ENCODE measurements around the gene XYLT1. TPM values are rescaled to one million over a fixed set of nuclear protein-coding genes. Genes with fewer than 3 reads are reported as not detected.

XYLT1 gene
- total RNA-seq, 1 experiment from 2014 or later = 25.0 TPM

DNA sequence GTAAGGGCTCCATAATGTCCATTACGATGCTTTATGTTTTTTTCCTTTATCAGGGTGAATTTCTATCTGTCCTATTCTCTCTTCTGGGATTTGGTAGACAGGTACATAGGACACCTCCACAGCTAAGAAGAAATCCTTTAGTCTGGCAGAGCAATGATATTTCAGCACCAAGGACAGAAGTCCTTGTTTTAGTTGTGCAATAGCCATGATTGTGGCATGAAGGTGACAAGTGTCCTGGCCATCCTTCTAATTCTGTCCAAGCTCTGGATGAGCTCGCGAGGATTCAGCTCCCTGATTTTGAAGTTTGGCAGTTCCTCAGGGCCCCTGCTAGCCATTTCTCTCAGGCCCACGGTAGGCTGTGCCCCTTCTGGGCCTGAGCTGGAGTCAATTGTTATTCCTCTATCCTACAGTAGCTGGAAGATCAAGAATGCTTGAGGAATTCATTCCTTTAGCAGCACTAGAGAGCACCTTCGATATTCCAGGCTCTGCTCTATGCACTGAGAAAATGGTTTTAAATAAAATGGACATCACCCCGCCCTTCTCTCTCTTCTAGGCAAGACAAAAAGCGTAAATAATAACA, 320.8 kb downstream of the XYLT1 start:
- Mint-ChIP-seq H3K4me3 (no peak overlapping the region), H3K4me1 (no peaks in the 10 kb centered on the region), H3K36me3 (no peaks in the 10 kb centered on the region), H3K27me3 (ENCODE audit: low read depth) (no peaks in the 10 kb centered on the region), H3K27ac (no peak overlapping the region), H3K9me3 (no peaks in the 10 kb centered on the region)
- POLR2A ChIA-PET = interaction anchor here (1.0 to 1.7 kb wide), 2 partner anchors 10 to 425 kb away, joined by 3 to 5 read pairs; no protein-coding TSS in a partner anchor
- CTCF ChIA-PET = interaction anchor here (0.6 to 2.4 kb wide), 3 partner anchors 9 to 591 kb away, joined by 4 to 8 read pairs (median 7); no protein-coding TSS in a partner anchor
- ATAC-seq (no peak), DNase-seq (ENCODE audit: low spot score) (no peak)
- no peak for TF ChIP-seq ATF2 (CRISPR knock-in tag; IDR thresholded peaks at IDR 0.05; ENCODE audit: borderline replicate concordance, low read depth)
- TF ChIP-seq SMAD4 (CRISPR knock-in tag; IDR thresholded peaks at IDR 0.05) = no peak
- TF ChIP-seq NFE2L1 (CRISPR knock-in tag; IDR thresholded peaks at IDR 0.05) = no peak
- TF ChIP-seq ZNF263 (CRISPR knock-in tag; IDR thresholded peaks at IDR 0.05; ENCODE audit: low read depth) = no peak
- no peak for TF ChIP-seq RELA (CRISPR knock-in tag; IDR thresholded peaks at IDR 0.05; ENCODE audit: borderline replicate concordance)
- TF ChIP-seq MAX (CRISPR knock-in tag; IDR thresholded peaks at IDR 0.05) = no peak
- no peak for TF ChIP-seq NR1H2 (CRISPR knock-in tag; IDR thresholded peaks at IDR 0.05)
- TF ChIP-seq KAT7 (CRISPR knock-in tag; IDR thresholded peaks at IDR 0.05; ENCODE audit: borderline replicate concordance) = no peak
- no peak for TF ChIP-seq ZNF416 (CRISPR knock-in tag; IDR thresholded peaks at IDR 0.05)
- no peak for TF ChIP-seq ARID4B (CRISPR knock-in tag; IDR thresholded peaks at IDR 0.05; ENCODE audit: borderline replicate concordance)
- TF ChIP-seq ATF1 (CRISPR knock-in tag; IDR thresholded peaks at IDR 0.05) = no peak
- TF ChIP-seq CBFB (CRISPR knock-in tag; IDR thresholded peaks at IDR 0.05; ENCODE audit: low read depth) = no peak
- TF ChIP-seq CDX4 (CRISPR knock-in tag; IDR thresholded peaks at IDR 0.05; ENCODE audit: borderline replicate concordance) = no peak
- TF ChIP-seq, protein P1, sequence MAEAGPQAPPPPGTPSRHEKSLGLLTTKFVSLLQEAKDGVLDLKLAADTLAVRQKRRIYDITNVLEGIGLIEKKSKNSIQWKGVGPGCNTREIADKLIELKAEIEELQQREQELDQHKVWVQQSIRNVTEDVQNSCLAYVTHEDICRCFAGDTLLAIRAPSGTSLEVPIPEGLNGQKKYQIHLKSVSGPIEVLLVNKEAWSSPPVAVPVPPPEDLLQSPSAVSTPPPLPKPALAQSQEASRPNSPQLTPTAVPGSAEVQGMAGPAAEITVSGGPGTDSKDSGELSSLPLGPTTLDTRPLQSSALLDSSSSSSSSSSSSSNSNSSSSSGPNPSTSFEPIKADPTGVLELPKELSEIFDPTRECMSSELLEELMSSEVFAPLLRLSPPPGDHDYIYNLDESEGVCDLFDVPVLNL (CRISPR knock-in tag; IDR thresholded peaks at IDR 0.05; ENCODE audit: borderline replicate concordance, low read depth) = no peak
- TF ChIP-seq ERG (CRISPR knock-in tag; IDR thresholded peaks at IDR 0.05) = no peak

DNA sequence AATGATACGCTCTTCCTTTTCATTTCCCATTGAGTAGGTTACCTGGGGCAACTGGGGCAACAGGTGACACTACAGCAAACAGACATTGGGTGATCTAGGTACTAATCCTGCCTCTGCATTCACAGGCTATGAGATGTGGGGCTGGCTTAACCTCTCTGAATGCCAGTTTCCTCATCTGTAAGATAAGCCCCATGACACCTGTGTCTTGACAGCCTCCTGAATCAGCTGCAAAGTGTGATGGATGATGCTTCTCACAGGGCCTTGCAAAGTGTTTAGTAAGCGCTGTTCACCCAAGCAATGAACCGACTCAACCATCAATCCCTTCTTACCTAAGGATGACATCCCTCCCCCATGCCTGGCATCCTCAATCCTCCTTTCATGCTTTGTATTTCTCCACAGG, 322.8 kb downstream of the XYLT1 start:
- H3K27me3 Mint-ChIP-seq (ENCODE audit: low read depth) = no peaks in the 10 kb centered on the region
- DNase-seq (ENCODE audit: low spot score) (no peak), ATAC-seq (no peak)
- ChIA-PET POLR2A (no interaction called here), CTCF (interaction anchor here (1.0 kb wide), 1 partner anchor 46 kb away, joined by 3 read pairs; no protein-coding TSS in a partner anchor)
- no peaks in the 10 kb centered on the region for H3K36me3 Mint-ChIP-seq
- no peak overlapping the region for H3K4me3 Mint-ChIP-seq
- no peak overlapping the region for H3K27ac Mint-ChIP-seq
- H3K4me1 Mint-ChIP-seq = no peaks in the 10 kb centered on the region
- H3K9me3 Mint-ChIP-seq = no peaks in the 10 kb centered on the region
- TF ChIP-seq, protein P2, sequence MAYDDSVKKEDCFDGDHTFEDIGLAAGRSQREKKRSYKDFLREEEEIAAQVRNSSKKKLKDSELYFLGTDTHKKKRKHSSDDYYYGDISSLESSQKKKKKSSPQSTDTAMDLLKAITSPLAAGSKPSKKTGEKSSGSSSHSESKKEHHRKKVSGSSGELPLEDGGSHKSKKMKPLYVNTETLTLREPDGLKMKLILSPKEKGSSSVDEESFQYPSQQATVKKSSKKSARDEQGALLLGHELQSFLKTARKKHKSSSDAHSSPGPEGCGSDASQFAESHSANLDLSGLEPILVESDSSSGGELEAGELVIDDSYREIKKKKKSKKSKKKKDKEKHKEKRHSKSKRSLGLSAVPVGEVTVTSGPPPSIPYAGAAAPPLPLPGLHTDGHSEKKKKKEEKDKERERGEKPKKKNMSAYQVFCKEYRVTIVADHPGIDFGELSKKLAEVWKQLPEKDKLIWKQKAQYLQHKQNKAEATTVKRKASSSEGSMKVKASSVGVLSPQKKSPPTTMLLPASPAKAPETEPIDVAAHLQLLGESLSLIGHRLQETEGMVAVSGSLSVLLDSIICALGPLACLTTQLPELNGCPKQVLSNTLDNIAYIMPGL (CRISPR knock-in tag; IDR thresholded peaks at IDR 0.05) = no peak
- TF ChIP-seq FOXK1 (CRISPR knock-in tag; IDR thresholded peaks at IDR 0.05) = no peak
- no peak for TF ChIP-seq NFE2L1 (CRISPR knock-in tag; IDR thresholded peaks at IDR 0.05)
- TF ChIP-seq, protein P3, sequence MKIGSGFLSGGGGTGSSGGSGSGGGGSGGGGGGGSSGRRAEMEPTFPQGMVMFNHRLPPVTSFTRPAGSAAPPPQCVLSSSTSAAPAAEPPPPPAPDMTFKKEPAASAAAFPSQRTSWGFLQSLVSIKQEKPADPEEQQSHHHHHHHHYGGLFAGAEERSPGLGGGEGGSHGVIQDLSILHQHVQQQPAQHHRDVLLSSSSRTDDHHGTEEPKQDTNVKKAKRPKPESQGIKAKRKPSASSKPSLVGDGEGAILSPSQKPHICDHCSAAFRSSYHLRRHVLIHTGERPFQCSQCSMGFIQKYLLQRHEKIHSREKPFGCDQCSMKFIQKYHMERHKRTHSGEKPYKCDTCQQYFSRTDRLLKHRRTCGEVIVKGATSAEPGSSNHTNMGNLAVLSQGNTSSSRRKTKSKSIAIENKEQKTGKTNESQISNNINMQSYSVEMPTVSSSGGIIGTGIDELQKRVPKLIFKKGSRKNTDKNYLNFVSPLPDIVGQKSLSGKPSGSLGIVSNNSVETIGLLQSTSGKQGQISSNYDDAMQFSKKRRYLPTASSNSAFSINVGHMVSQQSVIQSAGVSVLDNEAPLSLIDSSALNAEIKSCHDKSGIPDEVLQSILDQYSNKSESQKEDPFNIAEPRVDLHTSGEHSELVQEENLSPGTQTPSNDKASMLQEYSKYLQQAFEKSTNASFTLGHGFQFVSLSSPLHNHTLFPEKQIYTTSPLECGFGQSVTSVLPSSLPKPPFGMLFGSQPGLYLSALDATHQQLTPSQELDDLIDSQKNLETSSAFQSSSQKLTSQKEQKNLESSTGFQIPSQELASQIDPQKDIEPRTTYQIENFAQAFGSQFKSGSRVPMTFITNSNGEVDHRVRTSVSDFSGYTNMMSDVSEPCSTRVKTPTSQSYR (CRISPR knock-in tag; IDR thresholded peaks at IDR 0.05) = no peak
- no peak for TF ChIP-seq KAT7 (CRISPR knock-in tag; IDR thresholded peaks at IDR 0.05; ENCODE audit: borderline replicate concordance)
- no peak for TF ChIP-seq SOX15 (CRISPR knock-in tag; IDR thresholded peaks at IDR 0.05)
- TF ChIP-seq SP1 (CRISPR knock-in tag; conservative IDR thresholded peaks at IDR 0.05) = no peak
- TF ChIP-seq ZNF232 (CRISPR knock-in tag; IDR thresholded peaks at IDR 0.05) = no peak
